ENCODE data around the gene MICOS13.

Gene MICOS13

GRCh38 chr19:5665781-5666513, 14.4 kb downstream of the MICOS13 start:
- DNase-seq: no peak

GRCh38 chr19:5664515-5664914, 15.8 kb downstream of the MICOS13 start:
- no peak for DNase-seq

- no peak for DNase-seq
Observed at GRCh38 chr19:5663904-5664303, 16.4 kb downstream of the MICOS13 start.

GRCh38 chr19:5661483-5661882, 18.8 kb downstream of the MICOS13 start:
- no peak for DNase-seq

GRCh38 chr19:5655412-5655811, 24.9 kb downstream of the MICOS13 start:
- no peak for DNase-seq

GRCh38 chr19:5654931-5655330, 25.4 kb downstream of the MICOS13 start:
- DNase-seq: no peak

GRCh38 chr19:5652261-5652660, 28.1 kb downstream of the MICOS13 start:
- DNase-seq: no peak

GRCh38 chr19:5651361-5651760, 29.0 kb downstream of the MICOS13 start:
- DNase-seq: no peak

GRCh38 chr19:5648464-5648863, 31.9 kb downstream of the MICOS13 start:
- DNase-seq: no peak

GRCh38 chr19:5646703-5647102, 33.6 kb downstream of the MICOS13 start:
- no peak for DNase-seq

GRCh38 chr19:5645409-5645808, 34.9 kb downstream of the MICOS13 start:
- peak; percentile 28 for DNase-seq

GRCh38 chr19:5644037-5644436, 36.3 kb downstream of the MICOS13 start:
- DNase-seq: no peak

GRCh38 chr19:5643060-5643459, 37.3 kb downstream of the MICOS13 start:
- no peak for DNase-seq

- DNase-seq: no peak
Observed at GRCh38 chr19:5642204-5642603, 38.1 kb downstream of the MICOS13 start.

- DNase-seq: no peak
Observed at GRCh38 chr19:5641171-5641570, 39.1 kb downstream of the MICOS13 start.

- no peak for DNase-seq
Observed at GRCh38 chr19:5637971-5638370, 42.3 kb downstream of the MICOS13 start.

GRCh38 chr19:5635427-5635826, 44.9 kb downstream of the MICOS13 start:
- no peak for DNase-seq

- DNase-seq: no peak
Observed at GRCh38 chr19:5632657-5633056, 47.7 kb downstream of the MICOS13 start.

GRCh38 chr19:5632241-5632612, 48.1 kb downstream of the MICOS13 start:
- DNase-seq: no peak

GRCh38 chr19:5631567-5632240, 48.6 kb downstream of the MICOS13 start:
- no peak for DNase-seq

- DNase-seq: no peak
Observed at GRCh38 chr19:5628919-5629481, 51.3 kb downstream of the MICOS13 start.

GRCh38 chr19:5628461-5628860, 51.9 kb downstream of the MICOS13 start:
- no peak for DNase-seq

Measured in NCI-H146 (cell line).